ENCODE results near the gene PLXDC1.

Gene PLXDC1

GRCh38 chr17:39097150-39097519 is 54.3 kb downstream of the PLXDC1 start:
- no peak for TF ChIP-seq CTCF (IDR thresholded peaks at IDR 0.05; ENCODE audit: low read depth, low read length)
- DNase-seq (ENCODE audit: extremely low read depth, low read depth), result no peak

GRCh38 chr17:39096508-39097149 is 54.8 kb downstream of the PLXDC1 start:
- no peak for TF ChIP-seq CTCF (IDR thresholded peaks at IDR 0.05; ENCODE audit: low read depth, low read length)
- no peak for DNase-seq (ENCODE audit: extremely low read depth, low read depth)

- no peak for TF ChIP-seq CTCF (IDR thresholded peaks at IDR 0.05; ENCODE audit: low read depth, low read length)
- DNase-seq (ENCODE audit: extremely low read depth, low read depth), result no peak
Measured at GRCh38 chr17:39095309-39095686, 56.1 kb downstream of the PLXDC1 start.

GRCh38 chr17:39094607-39095308 is 56.7 kb downstream of the PLXDC1 start:
- no peak for TF ChIP-seq CTCF (IDR thresholded peaks at IDR 0.05; ENCODE audit: low read depth, low read length)
- no peak for DNase-seq (ENCODE audit: extremely low read depth, low read depth)

GRCh38 chr17:39092692-39093230 is 58.7 kb downstream of the PLXDC1 start:
- DNase-seq (ENCODE audit: extremely low read depth, low read depth), result no peak
- TF ChIP-seq CTCF (IDR thresholded peaks at IDR 0.05; ENCODE audit: low read depth, low read length), result no peak

GRCh38 chr17:39090908-39091665 is 60.4 kb downstream of the PLXDC1 start:
- TF ChIP-seq CTCF (IDR thresholded peaks at IDR 0.05; ENCODE audit: low read depth, low read length), result no peak
- no peak for DNase-seq (ENCODE audit: extremely low read depth, low read depth)

GRCh38 chr17:39090400-39090799 is 61.0 kb downstream of the PLXDC1 start:
- no peak for TF ChIP-seq CTCF (IDR thresholded peaks at IDR 0.05; ENCODE audit: low read depth, low read length)
- no peak for DNase-seq (ENCODE audit: extremely low read depth, low read depth)
